HUES64 (cell line): Measurements from ENCODE around the gene ICE1. TPM values are rescaled to one million over a fixed set of nuclear protein-coding genes. Genes with fewer than 3 reads are reported as not detected.

Experiments used
- H3K27ac ChIP-seq: 2 replicates; pipeline ENCODE4 v1.7.0; 2013; ENCODE audit warnings: low read depth, low read length, inconsistent platforms
- H3K27me3 ChIP-seq: 2 replicates; pipeline ENCODE4 v1.6.1; 2013; ENCODE audit warnings: mild to moderate bottlenecking, low read length; ENCODE audit not compliant: insufficient read depth
- H3K36me3 ChIP-seq: 2 replicates; pipeline ENCODE4 v1.6.1; 2013; ENCODE audit warnings: mild to moderate bottlenecking, low read length; ENCODE audit not compliant: insufficient read depth
- H3K4me1 ChIP-seq: 2 replicates; pipeline ENCODE4 v1.6.1; 2013; ENCODE audit warnings: mild to moderate bottlenecking, low read length, moderate library complexity; ENCODE audit not compliant: insufficient read depth
- H3K4me3 ChIP-seq: 2 replicates; pipeline ENCODE4 v1.5.1; 2013; ENCODE audit warnings: mild to moderate bottlenecking, low read length, moderate library complexity
- H3K9ac ChIP-seq: 2 replicates; pipeline ENCODE4 v1.6.1; 2013; ENCODE audit warnings: mild to moderate bottlenecking, low read depth, low read length
- H3K9me3 ChIP-seq: 2 replicates; pipeline ENCODE4 v1.6.1; 2013; ENCODE audit warnings: low read depth, low read length; ENCODE audit not compliant: insufficient read depth
- WGBS: fragments of 150-250, 120-280 bp; methylation state at CpG from one replicate; pipeline ENCODE4 v1.1.7; 2013; ENCODE audit warnings: missing lambda C conversion rate; 5-methylcytosine and 5-hydroxymethylcytosine counted together
- polyA plus RNA-seq, 2 experiments: library from polyadenylated mRNA; stranded (reverse); fragments of 50-300 nt; gene quantifications; one replicate each; pipeline ENCODE4 v1.2.3, GENCODE V29; 2013

ICE1 gene
- polyA plus RNA-seq (2013, experiment 1 of 2): 29.1 TPM
- polyA plus RNA-seq (2013, experiment 2 of 2): 28.7 TPM

GRCh38 chr5:5421961-5422818 lies at the start of gene ICE1:
Gene ICE1 (plus strand): TSS chr5:5422677. CDS start chr5:5422916, 239 bp downstream.
- Histone ChIP-seq H3K36me3 (no peaks in the 10 kb centered on the region), H3K27me3 (no peaks in the 10 kb centered on the region), H3K9me3 (no peaks in the 10 kb centered on the region), H3K4me3 (peak within 1 kb of the TSS; percentile 92), H3K9ac (peak within 1 kb of the TSS; percentile 88), H3K4me1 (peaks cover 28% of the 10 kb centered on the region), H3K27ac (peak within 1 kb of the TSS; percentile 100)
- under 1% methylated on average over 71 of the region's 71 CpGs for WGBS

- Histone ChIP-seq H3K4me1 (peaks cover 13% of the 10 kb centered on the region; the same call in 1 of the 2 replicates), H3K36me3 (no peaks in the 10 kb centered on the region), H3K27ac (no peak overlapping the region), H3K4me3 (no peak overlapping the region), H3K27me3 (no peaks in the 10 kb centered on the region), H3K9ac (no peak overlapping the region), H3K9me3 (no peaks in the 10 kb centered on the region)
- 94% methylated on average over 10 of the region's 10 CpGs for WGBS
These were observed 49.5 kb upstream of the ICE1 start for GRCh38 chr5:5372930-5373329.

GRCh38 chr5:5373351-5373989 lies 49.0 kb upstream of the ICE1 start:
- WGBS: 95% methylated on average over 2 of the region's 2 CpGs
- peaks cover 13% of the 10 kb centered on the region; the same call in 1 of the 2 replicates for H3K4me1 ChIP-seq
- no peak overlapping the region for H3K4me3 ChIP-seq
- H3K27ac ChIP-seq: no peak overlapping the region
- H3K9me3 ChIP-seq: peaks cover 5% of the 10 kb centered on the region; the same call in 1 of the 2 replicates
- no peak overlapping the region for H3K9ac ChIP-seq
- no peaks in the 10 kb centered on the region for H3K36me3 ChIP-seq
- no peaks in the 10 kb centered on the region for H3K27me3 ChIP-seq

- no peak overlapping the region for H3K9ac ChIP-seq
- peaks cover 13% of the 10 kb centered on the region; the same call in 1 of the 2 replicates for H3K4me1 ChIP-seq
- no peaks in the 10 kb centered on the region for H3K36me3 ChIP-seq
- no peak overlapping the region for H3K27ac ChIP-seq
- peaks cover 5% of the 10 kb centered on the region; the same call in 1 of the 2 replicates for H3K9me3 ChIP-seq
- WGBS: 80% methylated on average over 6 of the region's 6 CpGs
- no peak overlapping the region for H3K4me3 ChIP-seq
- no peaks in the 10 kb centered on the region for H3K27me3 ChIP-seq
These were observed 48.3 kb upstream of the ICE1 start for GRCh38 chr5:5374009-5374715.

- no peak overlapping the region for H3K4me3 ChIP-seq
- H3K9me3 ChIP-seq: peaks cover 9% of the 10 kb centered on the region; the same call in 1 of the 2 replicates
- H3K27me3 ChIP-seq: no peaks in the 10 kb centered on the region
- no peak overlapping the region for H3K27ac ChIP-seq
- H3K4me1 ChIP-seq: peaks cover 10% of the 10 kb centered on the region
- H3K36me3 ChIP-seq: no peaks in the 10 kb centered on the region
- H3K9ac ChIP-seq: no peak overlapping the region
- 96% methylated on average over 5 of the region's 6 CpGs for WGBS
These were observed 44.7 kb upstream of the ICE1 start for GRCh38 chr5:5377780-5378179.

GRCh38 chr5:5378531-5378930 lies 43.9 kb upstream of the ICE1 start:
- 96% methylated on average over 2 of the region's 3 CpGs for WGBS
- Histone ChIP-seq H3K27me3 (no peaks in the 10 kb centered on the region), H3K27ac (no peak overlapping the region)

GRCh38 chr5:5380298-5380697 lies 42.2 kb upstream of the ICE1 start:
- Histone ChIP-seq H3K27ac (no peak overlapping the region), H3K36me3 (no peaks in the 10 kb centered on the region)
- 84% methylated on average over 6 of the region's 6 CpGs for WGBS

More at GRCh38 chr5:5378531-5378930, 43.9 kb upstream of the ICE1 start:
- peaks cover 10% of the 10 kb centered on the region for H3K4me1 ChIP-seq
- no peak overlapping the region for H3K9ac ChIP-seq
- H3K36me3 ChIP-seq: no peaks in the 10 kb centered on the region
- H3K9me3 ChIP-seq: peaks cover 9% of the 10 kb centered on the region; the same call in 1 of the 2 replicates
- H3K4me3 ChIP-seq: no peak overlapping the region

GRCh38 chr5:5381310-5381913 lies 41.1 kb upstream of the ICE1 start:
- Histone ChIP-seq H3K4me1 (peaks cover 10% of the 10 kb centered on the region), H3K4me3 (no peak overlapping the region), H3K9ac (no peak overlapping the region), H3K27me3 (no peaks in the 10 kb centered on the region), H3K27ac (no peak overlapping the region), H3K9me3 (peaks cover 9% of the 10 kb centered on the region; the same call in 1 of the 2 replicates), H3K36me3 (no peaks in the 10 kb centered on the region)
- 94% methylated on average over 9 of the region's 9 CpGs for WGBS

More at GRCh38 chr5:5380298-5380697, 42.2 kb upstream of the ICE1 start:
- no peaks in the 10 kb centered on the region for H3K27me3 ChIP-seq
- H3K4me1 ChIP-seq: peaks cover 10% of the 10 kb centered on the region
- peaks cover 9% of the 10 kb centered on the region; the same call in 1 of the 2 replicates for H3K9me3 ChIP-seq
- no peak overlapping the region for H3K9ac ChIP-seq
- H3K4me3 ChIP-seq: no peak overlapping the region

- Histone ChIP-seq H3K4me3 (no peak overlapping the region), H3K27me3 (no peaks in the 10 kb centered on the region)
These were observed 39.0 kb upstream of the ICE1 start for GRCh38 chr5:5383461-5383860.

GRCh38 chr5:5384660-5385330 lies 37.7 kb upstream of the ICE1 start:
- Histone ChIP-seq H3K27ac (no peak overlapping the region), H3K27me3 (no peaks in the 10 kb centered on the region), H3K9me3 (no peaks in the 10 kb centered on the region), H3K4me1 (peaks cover 9% of the 10 kb centered on the region), H3K36me3 (no peaks in the 10 kb centered on the region), H3K9ac (no peak overlapping the region), H3K4me3 (no peak overlapping the region)
- 95% methylated on average over 10 of the region's 11 CpGs for WGBS

More at GRCh38 chr5:5383461-5383860, 39.0 kb upstream of the ICE1 start:
- Histone ChIP-seq H3K36me3 (no peaks in the 10 kb centered on the region), H3K9ac (no peak overlapping the region), H3K9me3 (0 out of 2 replicates have a peak, but pooled peaks cover 4% of the 10 kb centered on the region), H3K4me1 (peaks cover 10% of the 10 kb centered on the region), H3K27ac (no peak overlapping the region)
- WGBS: 89% methylated on average over 5 of the region's 5 CpGs
